Thoracic aorta (tissue), 2 donors: ENCODE data around the gene CEP72. TPM values are rescaled to one million over a fixed set of nuclear protein-coding genes. Genes with fewer than 3 reads are reported as not detected.
"Not testable (repeated sequence)": the region's sequence is repeated elsewhere in the genome, so short reads cannot be mapped to it uniquely, and the experiment has no call there.

ENCODE experiments used
- ATAC-seq: fragments of 150-250 bp; one replicate; pipeline ENCODE4 v1.8.0; 2017; ENCODE audit warnings: low read depth; ENCODE audit not compliant: insufficient number of reproducible peaks, low FRiP score
- DNase-seq: peaks from one replicate; pipeline ENCODE4 v3.0.0-alpha.2; 2020; ENCODE audit warnings: low spot score
- H3K27ac ChIP-seq, 2 donors: fragments of 200-600 bp; sonication (generic); 1 replicate in 1 of 2; 2 replicates in 1 of 2; pipeline ENCODE4 v1.5.1; 2016; ENCODE audit warnings: mild to moderate bottlenecking in 2 of 2, moderate library complexity in 2 of 2
- H3K27me3 ChIP-seq: fragments of 200-600 bp; sonication (generic); replicated peaks from 2 replicates; pipeline ENCODE4 v1.6.0; 2016; ENCODE audit warnings: mild to moderate bottlenecking; ENCODE audit not compliant: insufficient read depth
- H3K36me3 ChIP-seq: fragments of 200-600 bp; sonication (generic); one replicate; pipeline ENCODE4 v1.5.1; 2016
- H3K4me1 ChIP-seq, 2 donors: fragments of 200-600 bp; sonication (generic); 1 replicate in 1 of 2; 2 replicates in 1 of 2; pipeline versions ENCODE4 v1.5.1 to v1.6.0; 2016; ENCODE audit warnings: low read depth in 2 of 2, mild to moderate bottlenecking in 1 of 2; ENCODE audit not compliant: control insufficient read depth in 1 of 2
- H3K4me3 ChIP-seq: fragments of 200-600 bp; sonication (generic); 2 replicates; pipeline ENCODE4 v1.5.1; 2016; ENCODE audit warnings: mild to moderate bottlenecking
- H3K9me3 ChIP-seq: fragments of 200-600 bp; sonication (generic); 2 replicates; pipeline ENCODE4 v1.5.1; 2016
- CTCF ChIP-seq: fragments of 200-600 bp; sonication (generic); IDR thresholded peaks from one replicate; pipeline ENCODE4 v1.5.1; 2019; ENCODE audit warnings: antibody characterized with exemption
- total RNA-seq, 2 donors: library from RNA; depleted of rRNA; stranded (reverse); fragments of >200 nt; gene quantifications; one replicate each; pipeline versions ENCODE4 v1.1.0 to v1.2.3, GENCODE V29; 2016

The CEP72 gene
- total RNA-seq, 2 donors from 2014 or later: 0.68 to 2.0 TPM

DNA sequence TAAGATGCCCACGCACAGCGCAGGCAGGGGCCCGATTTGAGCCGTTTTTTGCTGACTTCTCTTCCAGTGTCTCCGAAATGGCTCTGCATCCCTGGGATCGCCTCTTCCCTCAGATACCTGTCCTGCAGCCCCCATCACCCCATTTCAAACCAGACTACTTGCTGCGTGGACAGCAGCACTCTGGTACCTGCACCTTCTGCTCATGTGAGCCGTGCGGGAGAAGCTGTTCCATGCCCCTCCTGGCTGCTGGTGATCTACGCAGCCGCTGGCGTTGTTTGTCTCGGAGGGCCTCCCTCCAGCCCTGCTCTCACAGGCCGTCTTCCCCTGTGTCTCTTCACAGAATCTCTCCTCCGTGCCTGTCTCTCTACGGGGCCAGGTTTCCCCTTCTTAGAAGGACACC lies 13.4 kb downstream of the CEP72 start:
- no peaks in the 10 kb centered on the region for H3K27me3 ChIP-seq
- H3K9me3 ChIP-seq: no peaks in the 10 kb centered on the region
- no peak overlapping the region for H3K27ac ChIP-seq
- peaks cover 2% of the 10 kb centered on the region for H3K36me3 ChIP-seq
- DNase-seq (no peak), ATAC-seq (no peak)
- no peaks in the 10 kb centered on the region for H3K4me1 ChIP-seq
- TF ChIP-seq CTCF: no peak
- no peak overlapping the region for H3K4me3 ChIP-seq

DNA sequence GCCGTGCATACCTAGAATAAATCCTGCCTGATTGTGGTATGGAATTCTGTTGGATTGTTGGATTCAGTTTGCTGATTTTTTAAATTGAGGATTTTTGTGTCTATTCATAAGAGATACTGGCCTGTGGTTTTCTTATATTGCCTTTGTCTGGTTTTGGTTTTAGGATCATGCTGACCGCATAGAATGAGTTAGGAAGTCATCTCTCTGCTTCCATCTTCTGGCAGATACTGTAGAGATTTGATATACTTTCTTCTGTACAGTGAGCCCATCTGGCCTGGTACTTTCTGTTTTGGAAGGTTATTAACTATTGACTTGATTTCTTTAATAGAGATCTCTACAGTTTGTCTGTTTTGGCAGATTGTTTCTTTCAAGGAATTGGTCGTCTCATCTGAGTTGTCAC lies 14.7 kb downstream of the CEP72 start:
- Histone ChIP-seq H3K27ac (no peak overlapping the region), H3K4me3 (no peak overlapping the region), H3K9me3 (no peaks in the 10 kb centered on the region), H3K36me3 (no peaks in the 10 kb centered on the region), H3K27me3 (no peaks in the 10 kb centered on the region), H3K4me1 (no peaks in the 10 kb centered on the region)
- DNase-seq (no peak), ATAC-seq (no peak)
- TF ChIP-seq CTCF: no peak

DNA sequence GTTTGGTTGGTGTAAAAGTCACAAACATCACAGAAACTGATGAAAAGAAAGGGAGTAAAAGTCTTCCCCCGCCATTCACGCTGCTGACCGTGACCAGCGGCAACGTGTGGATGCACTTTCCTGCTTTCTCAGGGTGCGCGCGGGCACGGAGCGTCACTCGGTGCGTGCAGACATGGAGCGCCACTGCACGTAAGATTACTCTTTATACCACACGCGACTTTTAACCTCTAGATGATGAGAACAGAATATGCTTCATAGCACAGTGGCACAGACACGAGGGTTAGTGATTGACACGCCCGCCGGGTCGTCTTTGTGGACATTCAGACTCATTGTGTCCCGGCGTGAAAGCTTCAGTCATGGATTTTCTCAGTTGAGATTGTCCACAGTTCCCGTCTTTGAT lies 15.7 kb downstream of the CEP72 start:
- H3K9me3 ChIP-seq: no peaks in the 10 kb centered on the region
- no peak for TF ChIP-seq CTCF
- no peak overlapping the region for H3K4me3 ChIP-seq
- no peaks in the 10 kb centered on the region for H3K4me1 ChIP-seq
- no peaks in the 10 kb centered on the region for H3K36me3 ChIP-seq
- ATAC-seq (no peak), DNase-seq (no peak)
- no peak overlapping the region for H3K27ac ChIP-seq
- no peaks in the 10 kb centered on the region for H3K27me3 ChIP-seq

DNA sequence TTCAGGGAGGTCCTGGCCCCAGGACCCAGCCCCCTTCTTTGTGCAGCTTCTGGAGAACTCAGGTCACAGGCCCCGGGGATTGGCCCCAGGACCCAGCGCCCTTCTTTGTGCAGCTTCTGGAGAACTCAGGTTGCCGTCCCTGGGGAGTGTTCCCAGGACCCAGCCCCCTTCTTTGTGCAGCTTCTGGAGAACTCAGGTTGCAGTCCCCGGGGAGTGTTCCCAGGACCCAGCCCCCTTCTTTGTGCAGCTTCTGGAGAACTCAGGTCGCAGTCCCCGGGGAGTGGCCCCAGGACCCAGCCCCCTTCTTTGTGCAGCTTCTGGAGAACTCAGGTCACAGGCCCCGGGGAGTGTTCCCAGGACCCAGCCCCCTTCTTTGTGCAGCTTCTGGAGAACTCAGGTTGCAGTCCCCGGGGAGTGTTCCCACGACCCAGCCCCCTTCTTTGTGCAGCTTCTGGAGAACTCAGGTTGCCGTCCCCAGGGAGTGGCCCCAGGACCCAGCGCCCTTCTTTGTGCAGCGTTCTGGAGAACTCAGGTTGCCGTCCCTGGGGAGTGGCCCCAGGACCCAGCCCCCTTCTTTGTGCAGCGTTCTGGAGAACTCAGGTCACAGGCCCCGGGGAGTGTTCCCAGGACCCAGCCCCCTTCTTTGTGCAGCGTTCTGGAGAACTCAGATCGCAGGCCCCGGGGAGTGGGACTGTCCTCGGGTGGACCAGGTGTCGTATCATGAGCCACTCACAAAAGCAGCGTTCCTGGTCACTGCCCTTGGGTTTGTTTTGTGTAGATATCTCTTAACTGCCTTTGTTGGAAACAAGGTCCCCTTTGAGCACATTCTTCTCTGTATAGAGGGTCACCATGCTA lies 16.4 kb downstream of the CEP72 start:
- not testable (repeated sequence) for H3K4me3 ChIP-seq, H3K27me3 ChIP-seq, H3K27ac ChIP-seq, DNase-seq, H3K4me1 ChIP-seq, H3K9me3 ChIP-seq, ATAC-seq, H3K36me3 ChIP-seq

- DNase-seq: no peak
- Histone ChIP-seq H3K27ac (no peak overlapping the region), H3K27me3 (no peaks in the 10 kb centered on the region), H3K9me3 (no peaks in the 10 kb centered on the region), H3K4me1 (no peaks in the 10 kb centered on the region), H3K4me3 (no peak overlapping the region), H3K36me3 (peaks cover 7% of the 10 kb centered on the region)
- TF ChIP-seq CTCF: no peak
- ATAC-seq: no peak
Measured at GRCh38 chr5:633501-633955, 21.4 kb downstream of the CEP72 start.
